ENCODE results near the gene ACTRT2.

Gene ACTRT2

DNA sequence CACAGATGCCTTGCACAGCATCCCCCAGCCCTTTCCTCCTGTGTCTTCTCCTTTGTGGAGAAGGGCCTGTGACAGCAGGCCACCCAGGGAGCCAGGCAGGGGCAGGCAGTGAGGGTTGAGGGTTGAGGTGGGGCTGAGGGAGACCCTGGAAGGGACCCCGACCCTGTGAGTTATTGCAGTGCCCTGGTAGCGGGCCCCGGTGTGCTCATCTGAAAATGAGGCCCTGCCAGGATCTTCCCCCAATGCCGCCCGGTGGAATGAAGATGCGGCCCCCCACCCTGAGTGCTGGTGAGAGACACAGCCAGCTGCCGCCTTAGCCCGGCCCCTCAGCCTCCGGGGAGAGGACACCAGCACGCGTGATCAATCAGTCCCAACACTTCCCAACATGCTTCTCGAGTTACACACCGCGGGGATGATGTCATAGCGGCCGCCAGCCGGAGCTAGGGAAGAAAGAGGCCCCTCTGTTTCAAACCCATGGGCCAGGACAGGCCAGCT is 36.2 kb upstream of the ACTRT2 start:
- H3K27ac ChIP-seq, result no peak overlapping the region
- TF ChIP-seq, protein P1, sequence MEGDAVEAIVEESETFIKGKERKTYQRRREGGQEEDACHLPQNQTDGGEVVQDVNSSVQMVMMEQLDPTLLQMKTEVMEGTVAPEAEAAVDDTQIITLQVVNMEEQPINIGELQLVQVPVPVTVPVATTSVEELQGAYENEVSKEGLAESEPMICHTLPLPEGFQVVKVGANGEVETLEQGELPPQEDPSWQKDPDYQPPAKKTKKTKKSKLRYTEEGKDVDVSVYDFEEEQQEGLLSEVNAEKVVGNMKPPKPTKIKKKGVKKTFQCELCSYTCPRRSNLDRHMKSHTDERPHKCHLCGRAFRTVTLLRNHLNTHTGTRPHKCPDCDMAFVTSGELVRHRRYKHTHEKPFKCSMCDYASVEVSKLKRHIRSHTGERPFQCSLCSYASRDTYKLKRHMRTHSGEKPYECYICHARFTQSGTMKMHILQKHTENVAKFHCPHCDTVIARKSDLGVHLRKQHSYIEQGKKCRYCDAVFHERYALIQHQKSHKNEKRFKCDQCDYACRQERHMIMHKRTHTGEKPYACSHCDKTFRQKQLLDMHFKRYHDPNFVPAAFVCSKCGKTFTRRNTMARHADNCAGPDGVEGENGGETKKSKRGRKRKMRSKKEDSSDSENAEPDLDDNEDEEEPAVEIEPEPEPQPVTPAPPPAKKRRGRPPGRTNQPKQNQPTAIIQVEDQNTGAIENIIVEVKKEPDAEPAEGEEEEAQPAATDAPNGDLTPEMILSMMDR (conservative IDR thresholded peaks at IDR 0.05), result no peak

DNA sequence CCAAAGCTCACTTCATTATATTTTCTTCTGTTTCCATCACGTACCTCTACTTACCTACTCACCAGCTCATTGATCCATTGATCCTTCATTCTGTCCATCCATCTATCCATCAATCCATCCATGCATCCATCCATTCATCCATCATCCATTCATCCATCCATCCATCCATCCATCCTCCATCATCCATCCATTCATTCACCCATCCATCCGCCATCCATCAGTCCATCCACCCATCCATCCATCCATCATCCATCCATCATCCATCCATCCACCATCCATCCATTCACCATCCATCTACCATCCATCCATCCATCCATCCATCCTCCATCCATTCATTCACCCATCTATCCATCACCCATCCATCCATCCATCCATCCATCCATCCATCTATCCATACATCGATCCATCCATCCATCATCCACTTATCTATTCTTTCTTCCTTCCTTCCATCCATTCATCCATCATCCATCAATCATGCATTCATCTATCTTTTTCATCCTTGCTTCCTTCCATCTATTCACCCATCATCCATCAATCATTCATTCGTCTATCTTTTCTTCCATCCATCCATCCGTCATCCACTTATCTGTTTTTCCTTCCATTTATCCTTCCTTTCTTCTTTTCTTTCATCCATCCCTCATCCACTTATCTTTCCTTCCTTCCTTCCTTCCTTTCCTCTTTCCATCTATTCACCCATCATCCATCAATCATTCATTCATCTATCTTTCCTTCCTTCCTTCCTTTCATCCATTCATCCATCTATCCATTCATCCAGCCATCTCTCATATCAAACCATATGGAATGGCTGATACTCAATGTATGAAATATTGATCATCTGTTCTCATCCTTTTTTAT is 35.3 kb upstream of the ACTRT2 start:
- TF ChIP-seq, protein P1 (conservative IDR thresholded peaks at IDR 0.05), result no peak
- H3K27ac ChIP-seq, result no peak overlapping the region

DNA sequence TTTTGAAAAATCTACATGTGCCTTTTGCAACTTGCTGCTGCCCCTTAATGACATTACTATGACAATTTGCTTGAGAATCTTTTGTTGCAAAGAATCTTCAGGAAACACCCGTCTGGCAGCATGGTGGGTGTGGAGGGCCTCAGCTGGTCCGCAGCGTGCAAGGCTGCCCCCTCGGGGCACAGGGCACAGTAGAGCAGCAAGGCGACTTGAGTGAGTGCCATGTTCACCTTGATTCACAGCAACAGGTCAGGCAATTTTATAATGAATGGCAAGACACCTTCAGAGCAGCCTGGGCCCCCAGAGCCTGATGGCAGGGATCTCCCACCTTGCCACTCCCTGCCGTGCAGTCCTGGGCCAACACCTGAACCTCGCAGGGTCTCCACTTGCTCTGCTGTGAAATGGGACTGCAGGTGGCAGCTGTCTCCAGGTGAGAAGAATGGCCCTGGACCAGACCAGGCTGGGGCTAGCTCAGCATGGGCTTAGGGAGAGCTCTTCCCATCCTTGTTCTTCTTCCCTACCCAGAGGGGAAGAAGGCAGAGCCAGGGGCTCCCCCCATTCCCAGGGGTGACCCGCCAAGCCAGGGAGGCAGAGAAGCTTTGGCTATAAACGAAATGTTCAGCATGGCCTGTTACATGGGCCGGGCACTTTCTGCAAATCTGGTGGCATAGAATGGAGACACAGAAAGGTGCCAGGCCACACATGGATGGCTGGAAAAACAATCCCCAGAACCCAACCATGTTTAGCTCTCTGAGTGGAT is 34.5 kb upstream of the ACTRT2 start:
- H3K27ac ChIP-seq, result no peak overlapping the region
- TF ChIP-seq, protein P1 (conservative IDR thresholded peaks at IDR 0.05), result no peak

DNA sequence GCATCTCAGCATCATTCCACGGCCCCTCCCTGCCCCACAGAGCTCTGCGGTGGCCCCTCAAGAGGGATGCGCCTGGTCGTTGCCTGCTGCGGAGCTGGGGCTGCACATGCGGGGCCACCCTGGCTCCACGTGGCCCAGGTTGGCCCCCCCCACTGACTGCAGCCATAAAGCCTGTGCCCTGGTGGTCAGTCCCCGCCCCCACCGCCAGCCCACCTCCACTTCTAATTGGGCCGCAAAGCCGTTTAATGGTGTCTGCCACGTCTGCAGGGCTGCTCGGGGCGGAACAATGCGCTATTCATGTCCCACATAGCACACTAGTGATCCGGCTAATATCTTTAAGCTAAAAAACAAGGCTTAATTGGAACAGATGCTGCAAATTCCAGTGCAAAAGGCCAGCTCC is 33.5 kb upstream of the ACTRT2 start:
- TF ChIP-seq, protein P1 (conservative IDR thresholded peaks at IDR 0.05), result no peak
- H3K27ac ChIP-seq, result no peak overlapping the region

DNA sequence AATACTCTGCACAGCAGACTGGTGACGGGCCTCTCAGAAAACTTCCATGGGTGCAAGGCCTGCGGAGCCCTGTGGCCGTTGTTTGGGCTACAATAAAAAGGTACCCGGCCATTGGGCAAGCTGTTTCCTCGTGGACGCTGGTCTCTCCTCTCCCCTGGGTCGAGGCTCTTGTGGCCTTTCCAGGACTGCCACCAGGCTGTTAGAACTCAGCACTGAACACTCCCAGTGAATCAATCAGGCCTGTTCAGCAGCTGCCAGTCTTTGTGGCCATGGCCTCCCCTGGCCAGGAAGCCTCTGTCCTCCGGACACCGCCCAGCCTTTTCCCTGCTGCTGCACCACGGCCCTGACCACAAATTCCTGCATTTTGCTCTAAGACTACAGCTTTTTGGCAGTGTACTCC is 33.0 kb upstream of the ACTRT2 start:
- no peak overlapping the region for H3K27ac ChIP-seq
- TF ChIP-seq, protein P1 (conservative IDR thresholded peaks at IDR 0.05), result no peak

DNA sequence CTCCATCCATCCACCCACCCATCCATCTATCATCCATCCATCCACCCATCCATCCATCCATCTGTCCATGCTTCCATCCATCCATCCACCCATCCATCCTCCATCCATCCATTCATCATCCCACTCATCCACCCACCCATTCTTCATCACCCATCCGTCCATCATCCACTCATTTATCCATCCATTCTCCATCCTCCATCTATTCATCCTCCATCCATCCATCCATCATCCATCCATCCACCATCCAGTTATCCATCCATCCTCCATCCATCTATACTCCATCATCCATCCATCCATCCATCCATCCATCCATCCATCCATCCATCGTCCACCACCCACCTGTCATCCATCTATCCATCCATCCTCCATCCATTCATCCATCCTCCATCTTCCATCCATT is 32.1 kb upstream of the ACTRT2 start:
- TF ChIP-seq, protein P1 (conservative IDR thresholded peaks at IDR 0.05), result no peak
- H3K27ac ChIP-seq, result no peak overlapping the region

DNA sequence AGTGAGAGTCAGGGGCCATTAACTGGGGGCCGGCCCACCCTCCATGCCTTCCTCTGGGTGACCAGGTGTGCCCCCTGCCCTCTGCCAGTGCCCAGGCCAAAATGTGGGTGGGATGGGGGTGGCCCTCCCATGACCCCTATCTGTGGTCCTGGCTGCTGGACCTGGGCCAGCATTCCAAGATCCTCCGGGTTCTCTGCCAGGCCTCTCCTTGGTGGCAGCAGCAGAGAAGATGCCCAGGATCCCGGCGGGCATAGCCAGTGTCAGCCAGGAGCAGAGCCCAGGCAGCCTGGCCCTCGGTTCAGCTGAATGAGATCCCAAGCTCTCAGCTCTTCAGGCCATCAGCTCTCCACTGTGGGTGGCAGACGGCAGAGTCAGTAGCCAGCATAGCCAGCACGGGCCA is 31.3 kb upstream of the ACTRT2 start:
- H3K27ac ChIP-seq, result no peak overlapping the region
- TF ChIP-seq, protein P1 (conservative IDR thresholded peaks at IDR 0.05), result no peak

All from VCaP (cell line).